Stimulated activated CD4-positive, alpha-beta T cell treated with anti-CD3 and anti-CD28 coated beads, TNF-alpha, amount 100 ng/mL, for 1 hour (primary cell): ENCODE data around the gene FILIP1L.

Source experiments
- DNase-seq, 3 donors: peaks; one replicate each; pipeline ENCODE4 v3.0.0-alpha.2; 2020; ENCODE audit warnings: low read depth in 3 of 3, low spot score in 1 of 3

Gene FILIP1L

DNA sequence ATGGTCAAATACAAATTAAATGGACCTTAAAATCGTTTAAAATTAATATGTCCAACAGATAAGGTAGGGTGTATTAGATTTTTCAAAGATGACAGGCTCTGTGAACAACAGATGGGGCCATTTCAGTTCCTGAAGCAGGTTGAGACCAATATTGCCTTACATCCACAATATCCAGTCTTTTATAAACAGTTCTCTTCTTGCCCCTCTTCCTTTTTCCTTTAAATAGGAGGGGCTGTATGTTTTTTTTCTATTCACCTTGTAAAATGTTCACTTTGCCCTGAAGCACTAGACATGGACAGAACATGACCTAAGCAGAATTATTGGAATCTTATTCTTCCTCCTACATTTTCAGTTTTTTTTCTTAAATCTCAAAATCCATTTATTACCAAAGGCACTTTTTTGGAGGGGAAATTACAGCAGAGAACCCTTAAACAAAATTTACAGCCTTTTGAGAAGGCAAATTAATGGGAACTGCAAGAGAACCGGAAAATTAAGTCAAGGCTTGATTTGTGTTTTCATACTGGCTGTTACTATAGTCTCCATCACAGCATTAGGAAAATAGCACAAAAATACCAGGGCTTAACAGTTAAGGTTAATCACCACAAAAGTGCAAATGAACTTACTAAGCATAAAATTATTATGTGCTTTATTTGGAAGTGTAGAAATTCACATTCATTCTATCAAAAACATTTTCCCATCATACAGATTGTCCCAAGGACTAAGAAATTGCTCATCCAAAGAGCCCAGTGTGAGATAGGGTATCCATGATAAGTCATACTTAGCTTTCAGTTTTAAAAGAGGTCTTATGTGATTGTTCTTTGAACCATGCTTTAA lies 240.8 kb downstream of the FILIP1L start:
- DNase-seq = no peak

DNA sequence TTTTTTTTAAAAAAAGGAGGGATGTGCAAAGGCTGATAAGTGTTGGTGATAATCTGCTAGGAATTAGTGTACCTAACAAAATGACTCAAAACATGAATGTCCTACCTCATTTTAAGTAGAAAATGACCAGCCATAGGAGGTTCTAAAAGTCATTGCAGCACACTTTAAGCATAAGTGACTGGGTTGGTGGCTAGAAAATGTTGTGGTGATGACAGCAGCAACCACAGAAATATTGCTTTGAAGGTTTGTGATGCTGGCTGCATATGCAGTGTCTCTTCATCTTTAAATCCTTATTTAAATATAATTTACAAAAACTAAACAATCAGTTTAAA lies 241.4 kb downstream of the FILIP1L start:
- DNase-seq = no peak

DNA sequence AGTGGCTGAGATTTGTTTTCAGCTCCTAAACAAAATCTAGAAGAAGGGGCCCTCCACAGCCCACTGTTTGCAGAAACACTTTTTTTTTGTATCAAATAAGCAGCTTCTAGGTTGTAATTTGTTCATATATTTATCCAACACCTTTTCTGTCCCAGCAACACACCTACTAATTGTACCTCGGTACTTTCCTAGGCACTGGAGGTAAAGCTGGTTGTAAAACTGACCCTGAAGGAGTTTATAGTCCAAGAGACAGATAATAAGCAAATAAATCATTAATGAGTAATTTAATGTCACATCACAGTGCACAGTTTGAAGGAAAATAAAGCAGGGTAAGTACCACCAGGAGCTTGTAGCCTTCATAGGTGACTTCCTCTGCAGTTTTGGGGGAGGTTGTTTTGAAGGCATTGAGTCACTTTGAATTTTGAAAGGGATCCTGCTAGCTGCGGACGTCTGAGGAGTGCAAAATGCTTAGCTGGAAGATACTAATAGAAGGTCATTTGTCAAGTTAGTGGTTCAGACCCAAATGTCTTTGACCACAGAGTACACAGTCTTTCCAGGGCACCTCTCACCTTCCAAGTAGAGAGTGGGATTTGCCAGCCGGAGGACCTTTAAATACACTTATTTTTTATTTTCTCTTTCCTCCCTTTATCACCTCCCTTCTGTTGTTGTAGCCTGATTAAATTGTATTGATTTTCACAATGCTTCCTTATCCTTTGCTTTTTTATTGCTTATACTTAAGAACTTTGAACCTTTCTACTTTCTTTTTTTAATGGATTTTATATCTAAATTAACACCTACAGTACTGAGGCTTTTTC lies 242.9 kb downstream of the FILIP1L start:
- no peak for DNase-seq

DNA sequence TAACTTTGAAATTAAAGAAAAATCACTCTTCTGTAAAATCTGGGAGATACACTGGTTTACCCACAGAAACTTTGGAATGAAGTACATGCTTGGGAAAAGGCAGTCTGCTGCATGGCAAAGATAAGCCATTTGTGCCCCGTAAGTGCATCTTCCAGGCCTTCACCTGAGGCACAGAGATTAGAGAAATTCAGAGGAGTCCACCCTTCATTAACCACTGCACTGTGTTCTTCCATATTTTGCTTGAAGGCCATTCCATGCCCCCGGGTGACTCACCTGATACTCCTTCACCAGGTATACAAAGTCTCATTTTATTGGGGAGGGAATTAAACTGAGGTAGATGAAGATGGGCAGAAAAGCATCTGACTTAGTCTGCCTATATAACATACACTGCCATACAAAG lies 243.6 kb downstream of the FILIP1L start:
- DNase-seq = no peak

DNA sequence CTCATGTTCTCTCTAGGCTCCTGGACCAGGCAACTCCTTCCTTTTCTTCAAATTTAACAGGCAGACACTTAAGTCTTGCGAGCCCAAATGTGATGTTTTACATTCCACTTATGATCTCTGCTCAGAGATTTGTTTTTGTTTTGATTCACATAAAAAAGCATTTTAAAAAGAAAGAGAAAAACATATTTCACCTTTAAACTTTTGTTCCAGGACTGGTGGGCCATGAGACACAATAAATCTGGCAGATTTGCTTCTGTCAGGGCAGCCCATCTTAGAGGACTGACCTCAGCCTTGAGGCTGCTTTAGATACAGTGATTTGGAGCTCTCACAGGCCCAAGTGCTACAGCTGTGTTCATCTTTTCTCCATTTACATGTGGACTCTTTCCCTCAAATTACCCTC lies 244.7 kb downstream of the FILIP1L start:
- no peak for DNase-seq

DNA sequence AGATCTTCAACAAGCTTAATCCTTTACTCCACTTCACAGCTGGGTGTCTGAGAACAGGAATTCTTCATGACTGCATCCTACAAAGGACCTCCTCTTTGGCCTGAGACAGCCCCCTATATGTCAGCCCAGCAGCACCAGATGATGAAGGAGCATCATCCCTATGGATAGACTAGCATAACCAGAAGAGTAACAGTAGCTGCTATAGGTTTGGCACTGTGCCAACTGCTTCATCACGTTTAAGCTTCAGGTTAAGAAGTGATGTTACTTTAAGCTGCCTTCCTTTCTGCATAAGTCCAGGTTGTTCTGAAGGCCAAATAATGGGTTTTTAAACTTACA lies 246.0 kb downstream of the FILIP1L start:
- no peak for DNase-seq

DNA sequence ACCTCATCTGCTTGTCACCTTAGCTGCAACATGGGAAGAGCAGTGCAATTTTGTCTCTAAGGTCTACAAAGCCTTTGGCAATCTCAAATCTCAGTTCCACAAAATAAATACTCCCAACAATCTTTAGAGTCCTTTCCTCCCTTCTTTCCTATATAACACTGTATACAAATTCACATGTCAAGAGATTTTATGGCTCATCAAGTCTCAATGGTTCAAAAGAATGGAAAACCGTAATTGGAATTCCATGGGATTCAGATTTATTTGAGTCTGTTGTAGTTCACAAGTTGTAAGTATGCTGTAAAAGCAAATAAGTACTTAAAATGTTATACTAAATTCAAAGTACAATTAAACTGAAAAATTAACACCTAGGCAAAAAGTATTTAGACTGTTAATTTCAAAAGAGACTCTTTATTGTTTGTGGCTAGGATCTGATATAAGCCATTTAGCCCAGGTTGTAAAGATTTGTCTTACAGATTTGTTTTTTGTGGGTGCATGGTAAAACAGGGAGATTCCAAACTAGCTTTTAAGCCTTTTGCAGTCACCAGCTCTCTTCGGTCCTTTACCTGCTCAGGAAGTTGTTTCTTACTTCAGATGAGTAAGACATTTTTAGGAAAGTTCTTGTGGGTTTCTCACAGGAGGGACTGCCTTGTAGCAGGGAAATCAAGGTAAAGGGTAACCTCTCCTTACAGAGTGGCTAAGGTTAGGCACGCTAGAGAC lies 246.5 kb downstream of the FILIP1L start:
- no peak for DNase-seq

DNA sequence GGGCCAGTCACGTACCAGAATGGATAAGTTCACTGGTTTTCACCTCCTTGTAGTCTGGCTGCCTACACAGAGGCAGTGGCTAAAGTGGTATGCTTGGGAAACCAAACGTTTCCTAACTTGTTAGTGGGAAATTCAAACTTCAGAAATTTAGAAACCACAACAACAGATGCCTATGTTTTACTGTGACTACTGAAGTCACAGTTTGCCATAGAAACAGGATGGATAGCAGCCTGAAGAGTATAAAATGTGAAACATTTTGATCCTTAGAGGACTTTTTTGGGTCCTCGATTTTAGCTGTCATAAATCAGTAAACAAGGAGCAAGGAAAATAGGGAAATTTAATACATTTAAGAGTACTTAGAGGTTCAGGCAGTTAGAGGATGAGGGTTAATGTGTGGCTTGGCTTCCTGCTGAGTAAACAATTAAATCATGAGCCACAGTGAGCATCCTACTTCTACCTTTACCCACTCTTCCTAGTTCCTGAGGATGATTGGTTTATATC lies 248.0 kb downstream of the FILIP1L start:
- DNase-seq = no peak

DNA sequence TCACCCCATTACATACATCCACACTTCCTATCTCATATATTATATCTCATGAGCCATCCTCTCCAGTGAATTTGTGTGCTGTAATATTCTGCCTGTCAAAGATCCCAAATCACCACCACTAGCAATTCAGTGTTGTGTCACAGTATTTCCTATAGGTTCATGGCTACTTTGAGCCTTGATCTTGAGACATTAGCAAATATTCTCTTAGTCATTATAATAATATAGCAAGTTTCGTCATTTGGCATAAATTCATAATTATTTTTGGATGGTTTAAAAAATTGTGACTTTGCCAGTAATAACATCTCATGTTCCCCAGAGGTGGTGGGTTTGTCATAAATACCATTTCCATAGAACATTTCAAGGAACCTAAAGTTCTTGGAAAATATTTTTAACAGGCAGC lies 249.0 kb downstream of the FILIP1L start:
- DNase-seq = no peak

DNA sequence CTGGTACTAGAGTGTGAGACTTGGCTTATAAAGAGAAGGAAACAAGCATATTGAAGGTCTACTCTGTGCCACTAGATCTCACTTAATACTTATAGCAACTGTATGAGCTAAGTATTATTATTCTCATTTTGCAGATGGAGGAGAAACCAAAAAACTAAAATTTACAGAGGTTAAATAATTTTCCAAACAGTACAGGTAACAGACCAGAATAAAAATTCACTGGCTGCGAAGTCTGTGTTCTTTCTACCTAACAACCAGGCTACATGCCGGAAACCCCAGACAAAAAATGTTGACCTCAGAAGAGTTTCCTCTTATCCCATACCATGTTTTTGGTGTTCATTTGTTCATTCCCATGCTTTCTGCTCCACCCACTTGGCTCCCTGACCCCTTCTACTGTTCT lies 250.0 kb downstream of the FILIP1L start:
- DNase-seq = no peak

DNA sequence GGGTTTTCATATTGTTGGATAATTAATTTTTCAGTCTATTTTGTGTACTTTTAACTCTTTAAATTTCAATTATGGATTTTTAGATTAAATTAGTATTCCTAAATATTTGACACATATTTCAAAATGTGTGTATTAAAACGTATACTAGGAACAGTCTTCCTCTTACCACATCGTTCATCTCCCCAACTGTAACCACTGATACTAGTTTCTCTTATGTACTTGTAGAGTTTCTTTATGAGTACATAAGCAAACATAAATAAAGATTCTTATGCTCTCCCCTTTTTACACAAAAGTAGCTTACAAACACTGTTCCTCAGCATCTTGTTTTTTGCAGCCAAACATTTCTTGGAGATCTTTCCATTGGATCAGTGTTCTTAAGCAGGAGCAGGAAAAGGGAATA lies 250.7 kb downstream of the FILIP1L start:
- DNase-seq = no peak

DNA sequence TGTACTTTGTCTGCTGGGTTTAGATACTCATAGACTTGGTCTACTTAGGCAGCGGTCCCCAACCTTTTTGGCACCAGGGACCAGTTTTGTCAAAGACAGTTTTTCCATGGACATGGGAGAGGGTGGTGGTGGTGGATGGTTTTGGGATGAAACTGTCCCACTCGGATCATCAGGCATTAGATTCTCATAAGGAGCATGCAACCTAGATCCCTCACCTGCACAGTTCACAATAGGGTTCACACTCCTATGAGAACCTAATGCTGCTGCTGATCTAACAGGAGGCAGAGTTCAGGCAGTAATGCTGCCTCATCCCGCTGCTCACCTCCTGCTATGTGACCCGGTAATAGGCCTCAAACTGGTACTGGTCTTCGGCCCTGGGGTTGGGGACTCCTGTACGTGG lies 251.3 kb downstream of the FILIP1L start:
- no peak for DNase-seq

DNA sequence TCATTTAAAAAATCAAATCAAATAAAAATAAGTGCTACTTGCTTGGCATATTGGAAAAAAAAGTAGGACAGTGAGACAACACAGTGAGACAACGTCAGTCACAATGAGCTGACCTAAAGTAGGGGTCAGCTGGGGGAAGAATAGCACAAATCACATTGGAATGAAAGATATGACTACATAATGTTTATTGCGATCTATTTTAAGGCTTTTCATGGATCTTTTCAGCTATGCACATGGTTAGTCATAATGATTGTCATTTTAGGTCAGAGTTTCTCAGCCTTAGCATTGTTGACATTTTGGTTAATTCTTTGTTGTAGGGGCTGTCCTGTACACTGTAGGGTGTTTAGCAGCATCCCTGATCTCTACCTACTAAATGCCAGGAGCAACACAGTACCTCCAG lies 252.1 kb downstream of the FILIP1L start:
- no peak for DNase-seq

DNA sequence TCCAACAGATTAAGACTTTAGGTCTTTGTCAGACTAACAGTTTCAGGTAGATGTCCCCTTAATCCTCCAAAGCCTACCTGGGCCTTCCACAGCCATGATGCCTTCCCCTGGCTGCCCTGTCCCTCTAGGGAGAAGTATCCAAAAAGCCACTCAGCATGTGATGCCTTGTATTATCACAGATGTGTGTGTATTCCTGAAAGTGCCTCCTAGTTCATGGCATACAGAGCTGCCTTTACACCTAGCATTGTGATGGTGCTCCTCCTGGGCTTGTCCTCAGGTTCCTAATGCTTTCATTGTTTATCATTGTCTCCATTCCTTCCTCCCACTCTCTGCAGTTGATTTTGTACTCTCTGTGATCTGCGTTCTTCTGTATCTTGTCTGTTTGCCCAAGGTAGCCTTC lies 253.1 kb downstream of the FILIP1L start:
- no peak for DNase-seq

DNA sequence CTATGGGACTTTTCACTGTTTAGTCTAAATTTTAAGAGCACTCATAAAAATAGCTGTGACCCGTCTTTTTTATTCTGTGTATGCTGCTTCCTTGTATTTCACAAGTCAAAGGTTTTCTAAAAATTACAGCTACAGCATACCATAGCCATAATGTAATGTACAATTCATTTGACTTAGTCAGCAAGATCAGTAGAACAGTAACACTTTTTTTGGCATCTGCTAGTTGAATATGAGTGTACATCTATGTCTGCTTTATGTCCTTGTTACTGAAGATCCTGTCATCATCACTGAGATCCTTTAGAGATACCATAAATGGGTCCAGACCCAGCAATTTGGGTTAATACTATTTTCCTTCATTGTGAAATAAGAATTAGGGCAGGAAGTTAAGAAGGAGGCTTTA lies 254.5 kb downstream of the FILIP1L start:
- DNase-seq = no peak

DNA sequence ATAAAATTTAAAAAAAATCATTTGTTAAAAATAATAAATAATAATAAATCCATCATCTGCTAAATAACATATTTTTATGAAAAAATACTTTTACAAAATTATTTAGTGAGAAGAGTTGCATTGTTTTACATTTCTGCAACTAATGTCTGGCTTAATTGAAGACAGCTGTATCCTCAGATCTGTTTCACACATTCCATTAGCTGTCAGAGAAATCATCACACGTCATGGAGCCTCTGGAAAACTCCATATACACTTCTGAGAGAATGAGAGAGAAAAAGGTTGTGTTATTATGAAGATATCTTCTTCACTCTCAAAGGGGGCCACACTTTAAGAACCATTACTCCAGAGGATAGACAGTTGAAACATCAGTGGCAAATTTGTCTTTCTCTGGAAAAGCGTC lies 255.8 kb downstream of the FILIP1L start:
- DNase-seq = no peak

DNA sequence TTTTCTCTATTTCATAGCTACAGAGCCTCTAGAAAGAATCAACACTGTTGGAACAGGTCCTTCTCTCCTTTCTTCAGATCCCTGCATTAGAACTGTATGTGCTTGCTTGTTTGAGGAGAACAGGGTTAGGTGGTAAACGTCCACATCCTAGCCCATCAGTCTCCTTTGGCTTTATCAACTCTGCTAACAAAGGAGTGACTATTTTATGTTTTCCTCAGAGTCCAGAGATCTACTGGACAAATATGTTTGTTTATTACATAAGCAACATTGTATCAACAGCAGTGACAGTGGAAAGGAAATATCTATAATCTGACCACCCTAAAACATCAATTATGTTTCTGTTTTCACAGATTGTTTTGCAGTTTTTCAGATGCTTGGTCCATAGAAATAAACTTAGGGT lies 257.0 kb downstream of the FILIP1L start:
- no peak for DNase-seq

DNA sequence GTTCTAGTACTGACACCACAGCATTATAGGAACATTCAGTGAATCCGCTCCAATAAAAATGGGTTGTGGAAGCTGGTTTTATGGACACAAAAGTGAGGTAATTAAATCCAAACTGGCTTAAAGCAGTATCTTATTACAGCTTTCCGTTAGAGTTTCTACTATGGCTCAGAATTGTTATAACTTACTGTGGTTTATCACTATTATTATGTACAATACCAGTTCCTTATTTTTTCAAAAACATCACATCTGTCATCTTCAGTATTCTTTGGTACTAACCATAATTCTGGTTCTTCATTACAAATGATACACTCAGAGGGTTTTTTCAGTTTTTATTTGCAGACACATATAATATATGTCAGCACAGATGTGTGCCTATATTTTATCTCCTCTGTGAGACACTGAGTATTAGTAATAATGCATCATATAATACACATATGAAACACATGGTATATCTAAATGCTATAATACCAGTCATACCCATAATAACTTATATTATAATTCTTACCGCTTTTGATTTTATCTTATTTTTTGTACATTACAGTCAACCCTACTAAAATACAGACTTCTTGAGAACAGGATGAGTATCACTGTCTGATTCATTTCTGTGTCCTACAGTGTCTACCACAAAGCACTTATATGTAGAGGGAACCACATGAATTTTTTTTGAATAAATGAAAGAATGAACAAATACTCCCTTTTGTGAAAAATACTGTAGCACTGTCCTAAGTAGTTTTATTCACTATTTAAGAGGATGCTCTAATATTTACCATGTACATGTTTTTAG lies 257.7 kb downstream of the FILIP1L start:
- no peak for DNase-seq

DNA sequence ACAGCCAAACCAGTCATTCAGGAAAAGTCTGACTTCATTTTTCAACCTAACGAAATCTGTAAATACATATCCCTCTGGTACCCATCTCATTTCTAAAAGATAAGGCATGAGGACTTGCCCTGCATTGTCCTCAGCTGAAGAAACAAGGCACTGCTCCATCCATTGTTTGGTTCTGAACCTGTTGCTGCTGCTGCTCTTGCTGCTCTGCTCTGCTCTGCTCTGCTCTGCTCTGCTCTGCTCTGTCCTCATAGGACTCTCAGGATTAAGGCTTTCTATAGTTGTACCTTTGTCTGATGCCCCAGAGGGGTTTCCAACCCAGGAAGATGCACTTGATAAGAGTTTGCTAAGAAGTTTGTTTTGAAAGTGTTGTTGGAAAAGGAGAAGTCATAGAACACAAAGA lies 258.4 kb downstream of the FILIP1L start:
- DNase-seq = no peak

DNA sequence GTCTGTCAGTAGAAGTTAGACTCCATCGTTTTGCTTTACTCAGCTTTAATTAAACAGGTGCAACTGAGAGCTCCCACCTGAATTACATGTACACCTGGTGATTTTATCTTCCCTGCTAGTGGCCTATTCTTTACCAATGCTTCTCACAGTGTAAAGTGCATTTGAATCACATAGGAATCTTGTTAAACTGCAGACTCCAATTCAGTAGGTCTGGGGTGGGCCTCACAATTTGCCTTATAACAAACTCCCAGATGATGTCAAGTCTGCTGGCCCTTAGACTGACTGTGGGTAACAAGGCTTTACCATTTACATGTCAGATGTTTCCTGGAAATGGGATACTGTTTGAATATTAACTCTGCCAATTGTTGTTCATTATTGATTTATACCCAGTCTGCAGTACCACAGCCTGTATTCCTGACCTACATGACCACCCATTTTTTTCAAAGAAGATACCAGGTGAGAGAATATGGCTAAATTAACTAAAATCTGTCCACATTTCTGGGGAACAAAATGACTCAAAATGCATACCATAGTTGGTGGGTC lies 259.5 kb downstream of the FILIP1L start:
- no peak for DNase-seq

DNA sequence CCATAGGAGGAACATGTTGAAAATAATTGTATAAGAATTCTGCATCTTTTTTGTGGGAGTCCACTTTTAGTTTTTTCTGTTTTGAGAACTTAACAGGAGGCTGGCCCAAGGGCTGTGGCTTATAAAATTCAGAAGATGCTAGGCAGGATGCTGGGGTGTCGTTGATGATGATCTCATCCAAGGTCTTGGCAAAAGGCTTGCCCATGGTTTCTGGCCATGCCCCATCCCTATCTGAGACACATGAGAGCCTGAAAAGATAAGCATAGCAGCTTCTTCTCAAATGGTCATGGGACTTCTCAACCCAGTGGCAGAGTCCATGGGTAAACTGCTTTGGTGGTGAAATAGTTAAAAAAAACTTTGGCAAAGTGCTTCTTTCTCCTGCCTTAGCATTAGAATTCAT lies 261.4 kb downstream of the FILIP1L start:
- no peak for DNase-seq
